ENCODE measurements around the gene CD226.

GRCh38 chr18:69820538-69820937, 127.1 kb downstream of the CD226 start:
- TF ChIP-seq CTCF (IDR thresholded peaks at IDR 0.05) (no peak), EZH2phosphoT487 (IDR thresholded peaks at IDR 0.05) (no peak)
